HG03354 (cell line): ENCODE results near the gene PCSK5.

ENCODE experiments used
- ATAC-seq: cut with Tn5 transposase; IDR thresholded peaks from one replicate; pipeline ENCODE4 v1.9.1; 2021; ENCODE audit warnings: mild to moderate bottlenecking; ENCODE audit not compliant: unreplicated experiment, poor library complexity, severe bottlenecking

Gene PCSK5

DNA sequence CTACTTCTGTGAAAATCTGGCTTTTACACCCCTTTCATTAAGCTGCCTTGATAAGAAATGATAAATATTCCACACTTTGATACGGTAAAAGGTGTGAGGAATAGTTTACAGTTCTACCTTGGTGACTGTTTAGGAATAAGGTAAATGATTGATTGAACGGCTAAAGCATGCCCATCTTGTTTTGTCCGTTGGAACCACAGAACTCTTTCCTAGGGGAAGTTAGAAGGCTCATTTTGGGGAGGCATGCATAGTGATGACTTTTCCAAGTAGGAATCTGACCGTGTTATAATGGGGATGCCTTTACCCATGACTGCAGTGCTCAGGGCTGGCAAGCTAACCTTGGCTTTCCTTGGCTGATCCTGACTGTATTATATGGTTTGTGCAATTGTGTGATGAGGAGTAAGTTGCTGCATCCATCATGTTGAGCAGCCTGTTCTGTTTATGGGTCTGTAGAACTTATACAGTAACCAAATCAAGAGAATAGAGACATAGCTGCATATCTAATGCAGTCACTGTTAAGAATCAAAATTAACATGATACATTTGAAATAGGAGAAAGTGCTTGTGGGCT is 24.5 kb downstream of the PCSK5 start:
- no peak for ATAC-seq

GRCh38 chr9:75918154-75918553 is 27.7 kb downstream of the PCSK5 start:
- no peak for ATAC-seq

DNA sequence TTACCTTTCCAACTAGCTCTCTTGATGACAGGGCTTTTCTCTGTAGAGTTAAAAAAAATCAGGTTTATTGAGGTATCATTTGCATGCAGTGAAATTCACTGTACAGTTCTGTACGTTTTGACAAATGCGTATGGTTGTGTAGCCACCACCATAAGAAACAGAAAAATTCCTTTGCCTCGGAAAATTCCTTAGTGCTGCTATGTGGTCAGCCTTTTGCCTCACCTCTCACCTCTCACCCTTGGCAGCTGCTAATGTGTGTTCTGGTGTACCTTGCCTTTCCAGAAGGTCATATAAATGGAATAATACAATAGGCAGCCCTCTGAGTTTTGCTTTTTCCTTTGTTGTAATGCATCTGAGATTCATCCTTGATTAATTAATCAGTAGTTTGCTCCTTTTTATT is 28.4 kb downstream of the PCSK5 start:
- ATAC-seq: no peak

GRCh38 chr9:75921391-75922127 is 31.1 kb downstream of the PCSK5 start:
- ATAC-seq: no peak

GRCh38 chr9:75926385-75926784 is 35.9 kb downstream of the PCSK5 start:
- ATAC-seq: no peak

- ATAC-seq: no peak
Measured at GRCh38 chr9:75927356-75927755, 36.9 kb downstream of the PCSK5 start.

- no peak for ATAC-seq
Measured at GRCh38 chr9:75930190-75930589, 39.7 kb downstream of the PCSK5 start.

DNA sequence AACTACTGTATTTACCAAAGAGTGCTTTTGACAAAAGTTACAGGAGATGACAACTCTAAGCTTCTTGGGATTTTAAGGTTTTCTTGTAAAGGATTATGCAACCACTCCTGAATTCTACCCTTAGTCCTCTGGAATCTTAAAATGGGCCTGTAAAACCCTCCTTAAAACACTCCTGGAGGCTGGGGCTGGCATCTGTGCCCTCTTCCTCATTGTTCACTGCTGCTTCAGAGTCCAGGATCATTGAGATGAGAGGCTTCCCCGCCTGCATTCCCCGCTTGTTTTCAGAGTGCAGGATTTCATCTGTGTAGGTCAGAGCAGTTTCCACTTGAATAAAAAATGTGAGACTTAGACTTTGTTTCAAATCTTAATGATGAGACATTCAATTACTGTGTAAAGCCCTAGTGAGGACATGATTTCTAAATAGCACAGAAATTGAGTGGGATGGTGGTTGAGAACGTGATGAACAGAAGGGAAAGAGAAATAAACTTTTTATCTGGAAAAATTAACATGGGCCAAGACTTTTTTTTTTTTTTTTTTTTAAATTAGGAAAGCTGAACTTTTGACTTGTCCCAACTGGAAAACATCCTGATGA is 40.4 kb downstream of the PCSK5 start:
- no peak for ATAC-seq

- ATAC-seq: no peak
Measured at GRCh38 chr9:75933982-75934381, 43.5 kb downstream of the PCSK5 start.

- no peak for ATAC-seq
Measured at GRCh38 chr9:75935591-75935990, 45.1 kb downstream of the PCSK5 start.

DNA sequence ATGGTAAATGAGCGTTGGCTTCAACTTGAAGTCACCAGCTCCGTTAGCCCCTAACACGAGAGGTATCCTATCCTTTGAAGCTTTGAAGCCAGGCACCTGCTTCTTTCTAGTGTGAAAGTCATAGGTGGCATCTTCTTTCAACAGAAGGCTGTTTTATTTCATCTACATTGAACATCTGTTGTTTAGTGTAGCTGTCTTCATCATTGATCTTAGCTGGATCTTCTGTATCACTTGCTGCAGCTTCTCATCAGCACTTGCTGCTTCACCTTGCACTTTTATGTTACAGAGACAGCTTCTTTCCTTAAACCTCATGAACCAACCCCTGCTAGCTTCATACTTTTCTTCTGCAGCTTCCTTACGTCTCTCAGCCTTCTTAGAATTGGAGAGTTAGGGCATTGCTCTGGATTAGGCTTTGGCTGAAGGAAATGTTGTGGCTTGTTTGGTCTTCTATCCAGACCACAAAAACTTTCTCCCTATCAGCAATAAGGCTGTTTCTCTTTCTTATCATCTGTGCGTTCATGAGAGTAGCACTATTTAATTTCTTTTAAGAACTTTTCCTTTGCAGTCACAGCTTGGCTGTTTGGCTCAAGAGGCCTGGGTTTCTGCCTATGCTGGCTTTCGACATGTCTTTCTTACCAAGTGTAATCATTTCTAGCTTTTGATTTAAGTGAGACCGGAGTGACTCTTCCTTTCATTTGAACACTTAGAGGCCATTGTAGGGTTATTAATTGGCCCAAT is 47.2 kb downstream of the PCSK5 start:
- ATAC-seq: no peak

DNA sequence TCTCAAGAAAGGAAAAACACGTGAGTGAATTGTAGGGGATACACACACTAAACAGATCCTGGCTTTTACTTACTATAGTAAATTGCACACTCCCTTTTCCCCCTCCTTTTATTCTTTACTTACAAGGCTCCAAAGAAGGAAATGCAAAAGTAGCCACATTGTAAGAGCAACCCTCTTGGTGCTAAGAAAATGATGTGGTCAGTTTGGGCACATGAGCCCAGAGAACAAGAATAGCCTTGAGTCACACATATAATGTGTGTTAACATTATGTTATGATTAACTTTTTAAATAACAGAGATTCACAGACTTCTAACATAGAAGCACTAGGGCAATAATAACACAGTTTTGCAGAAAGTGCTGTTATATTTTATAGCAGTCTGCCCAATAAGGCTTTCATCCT is 48.5 kb downstream of the PCSK5 start:
- no peak for ATAC-seq

GRCh38 chr9:75939536-75940111 is 49.2 kb downstream of the PCSK5 start:
- no peak for ATAC-seq

DNA sequence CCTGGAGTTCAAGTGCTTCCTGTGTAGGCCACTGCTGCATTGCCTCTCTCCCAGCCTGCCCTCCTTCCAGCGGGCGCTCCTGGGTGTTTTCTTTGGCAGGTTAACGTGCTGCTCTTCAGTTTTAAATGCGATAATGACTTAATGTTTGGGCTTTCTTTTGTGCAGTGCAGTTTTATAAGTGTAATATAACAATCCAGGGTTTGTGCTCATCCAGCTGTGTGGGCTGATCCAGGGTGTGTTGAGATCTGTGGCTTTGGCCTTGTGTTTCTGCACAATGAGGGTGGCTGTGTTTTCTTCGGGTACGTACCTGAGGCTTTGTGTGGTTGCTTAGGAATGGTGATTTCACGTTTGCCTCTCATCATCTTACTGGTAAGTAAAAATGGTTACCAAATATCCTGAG is 50.6 kb downstream of the PCSK5 start:
- ATAC-seq: no peak

DNA sequence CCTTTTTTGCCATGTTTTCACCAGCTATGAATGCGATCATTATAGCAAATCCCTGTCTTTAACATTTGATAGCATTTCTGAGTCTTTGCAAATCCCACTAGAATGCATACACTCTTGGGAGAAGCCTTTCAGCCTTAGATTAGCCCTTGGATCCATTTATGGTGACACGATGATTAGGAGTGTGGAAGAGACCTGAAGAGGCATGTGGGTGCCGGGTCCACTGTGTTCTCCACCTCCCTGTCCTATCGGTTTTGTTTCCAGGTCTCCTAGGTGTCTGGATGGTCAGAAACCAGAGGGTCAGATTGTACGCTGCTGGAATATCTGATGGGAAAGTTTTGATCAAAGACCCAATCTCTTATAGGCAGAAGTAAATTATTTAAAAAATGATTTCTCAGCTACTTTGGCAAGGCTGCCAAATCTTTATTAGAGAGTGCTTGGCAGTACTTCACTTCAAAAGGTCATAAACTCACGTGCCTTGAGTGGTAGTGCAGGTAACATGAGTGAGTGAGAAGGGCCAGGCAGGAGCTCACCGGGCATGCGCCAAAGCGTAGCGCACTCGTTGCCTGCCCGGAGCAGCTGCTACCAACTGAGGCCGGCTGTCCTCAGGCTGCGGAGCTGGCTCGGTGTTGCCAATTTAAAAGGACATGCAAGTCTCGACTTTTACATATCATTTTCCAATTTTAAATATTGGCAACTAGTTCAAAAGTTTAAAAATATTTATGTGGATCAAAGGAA is 51.3 kb downstream of the PCSK5 start:
- ATAC-seq: no peak

DNA sequence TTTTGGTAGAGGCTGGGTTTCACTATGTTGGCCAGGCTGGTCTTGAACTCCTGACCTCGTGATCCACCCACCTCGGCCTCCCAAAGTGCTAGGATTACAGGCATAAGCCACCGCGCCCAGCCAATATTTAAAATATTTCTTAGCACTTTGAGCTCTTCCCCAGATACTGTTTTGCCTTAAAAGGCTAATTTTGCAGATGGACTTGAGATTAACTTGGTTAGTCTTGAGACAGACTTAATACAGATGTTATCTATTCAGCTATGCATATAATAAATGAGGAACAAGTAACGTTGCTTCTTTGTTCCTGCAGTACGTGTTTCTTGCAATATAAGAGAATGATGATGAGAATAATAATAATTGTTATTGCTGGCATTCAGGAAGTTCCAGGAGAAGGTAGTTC is 56.3 kb downstream of the PCSK5 start:
- no peak for ATAC-seq

DNA sequence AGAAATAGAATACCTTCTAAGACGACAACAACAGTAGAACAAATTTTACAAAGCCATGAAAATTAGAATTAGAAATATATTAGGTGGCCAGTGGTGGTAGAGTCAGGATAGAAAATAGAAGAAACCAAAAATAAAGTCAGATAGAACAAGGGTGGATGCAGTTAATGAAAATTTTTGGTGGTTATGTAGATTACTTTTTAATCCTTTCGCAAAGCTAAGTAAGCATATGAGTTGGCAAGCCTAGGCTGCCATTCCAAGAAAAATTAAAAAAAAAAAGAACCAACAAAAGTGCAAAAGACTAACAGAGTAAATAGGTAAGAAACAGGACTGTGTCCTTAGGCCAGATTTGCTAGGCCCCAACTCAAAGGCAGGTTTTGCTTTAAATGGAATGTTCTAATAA is 56.8 kb downstream of the PCSK5 start:
- no peak for ATAC-seq

GRCh38 chr9:75950998-75951397 is 60.5 kb downstream of the PCSK5 start:
- ATAC-seq: no peak

GRCh38 chr9:75953218-75953617 is 62.7 kb downstream of the PCSK5 start:
- no peak for ATAC-seq

GRCh38 chr9:75956161-75956560 is 65.7 kb downstream of the PCSK5 start:
- ATAC-seq: no peak
